ENCODE measurements around the gene ORAI2.

The ORAI2 gene

GRCh38 chr7:102415685-102416225 lies 17.6 kb upstream of the ORAI2 start:
- peak in 4 of 5 donors; percentile 27 to 89 (median 32) for DNase-seq

- no peak for DNase-seq
Measured at GRCh38 chr7:102416406-102416805, 17.0 kb upstream of the ORAI2 start.

GRCh38 chr7:102417105-102417504 lies 16.3 kb upstream of the ORAI2 start:
- peak in 1 of 5 donors; percentile 60 for DNase-seq

GRCh38 chr7:102418592-102418991 lies 14.8 kb upstream of the ORAI2 start:
- peak in 1 of 5 donors; percentile 26 for DNase-seq

- no peak for DNase-seq
Measured at GRCh38 chr7:102421706-102422240, 11.6 kb upstream of the ORAI2 start.

- DNase-seq, result no peak
Measured at GRCh38 chr7:102424129-102424551, 9.2 kb upstream of the ORAI2 start.

- DNase-seq, result no peak
Measured at GRCh38 chr7:102424787-102425218, 8.6 kb upstream of the ORAI2 start.

- DNase-seq, result peak; percentile 72 to 93 (median 80)
Measured at GRCh38 chr7:102425639-102426267, 7.6 kb upstream of the ORAI2 start.

- DNase-seq, result peak; percentile 35 to 88 (median 59)
Measured at GRCh38 chr7:102426268-102427018, 6.9 kb upstream of the ORAI2 start.

GRCh38 chr7:102427019-102427405 lies 6.4 kb upstream of the ORAI2 start:
- DNase-seq, result no peak

- no peak for DNase-seq
Measured at GRCh38 chr7:102429141-102429899, 4.1 kb upstream of the ORAI2 start.

- peak; percentile 58 to 75 (median 71) for DNase-seq
Measured at GRCh38 chr7:102431617-102432298, 1.6 kb upstream of the ORAI2 start.

- DNase-seq, result peak in 2 of 5 donors; percentile 12 to 38
Measured at GRCh38 chr7:102432442-102433218, 745 bp upstream of the ORAI2 start.

GRCh38 chr7:102434039-102434486 lies 688 bp downstream of the ORAI2 start:
- peak in 1 of 5 donors; percentile 22 for DNase-seq

GRCh38 chr7:102436118-102436517 lies 2.7 kb downstream of the ORAI2 start:
- DNase-seq, result no peak

GRCh38 chr7:102439963-102440795 lies 6.8 kb downstream of the ORAI2 start:
- no peak for DNase-seq

- no peak for DNase-seq
Measured at GRCh38 chr7:102444961-102445673, 11.7 kb downstream of the ORAI2 start.

GRCh38 chr7:102445674-102446071 lies 12.3 kb downstream of the ORAI2 start:
- no peak for DNase-seq

- DNase-seq, result no peak
Measured at GRCh38 chr7:102446387-102447156, 13.2 kb downstream of the ORAI2 start.

Data from T-helper 1 cell (primary cell).